Upper lobe of left lung (tissue), 6 donors: ENCODE results near the gene LIMD2. TPM values are rescaled to one million over a fixed set of nuclear protein-coding genes. Genes with fewer than 3 reads are reported as not detected.
"Not testable (repeated sequence)": the region's sequence is repeated elsewhere in the genome, so short reads cannot be mapped to it uniquely, and the experiment has no call there.

Experiments used
- ATAC-seq, 2 donors: fragments of 200-7000 bp; cut with Tn5 transposase; one replicate each; pipeline ENCODE4 v1.9.1; 2022; ENCODE audit warnings: mild to moderate bottlenecking in 2 of 2, moderate library complexity in 2 of 2; ENCODE audit not compliant: low FRiP score in 2 of 2
- DNase-seq, 2 donors: peaks; one replicate each; pipeline ENCODE4 v3.0.0-alpha.2; 2019 to 2020
- H3K27ac ChIP-seq, 4 donors: fragments of 200-600 bp; sonication (generic); one replicate each; pipeline ENCODE4 v1.5.1; 2016 to 2019
- H3K27me3 ChIP-seq, 4 donors: fragments of 200-600 bp; sonication (generic); one replicate each; pipeline ENCODE4 v1.5.1; 2017 to 2019
- H3K36me3 ChIP-seq, 4 donors: fragments of 200-600 bp; sonication (generic); one replicate each; pipeline ENCODE4 v1.5.1; 2016 to 2019
- H3K4me1 ChIP-seq, 4 donors: fragments of 200-600 bp; sonication (generic); one replicate each; pipeline ENCODE4 v1.5.1; 2018 to 2019
- H3K4me3 ChIP-seq, 4 donors: fragments of 200-600 bp; sonication (generic); one replicate each; pipeline ENCODE4 v1.5.1; 2017 to 2019; ENCODE audit warnings: mild to moderate bottlenecking in 2 of 4, moderate library complexity in 1 of 4
- H3K9me3 ChIP-seq, 4 donors: fragments of 200-600 bp; sonication (generic); one replicate each; pipeline ENCODE4 v1.5.1; 2018 to 2019
- EP300 ChIP-seq, 4 donors: sonication (generic); formaldehyde crosslinking; IDR thresholded peaks; one replicate each; pipeline ENCODE4 v1.5.1; 2017; ENCODE audit warnings: antibody characterized with exemption in 4 of 4, control low read depth in 2 of 4
- POLR2A ChIP-seq, 4 donors: fragments of 450-650 bp; IDR thresholded peaks; one replicate each; pipeline ENCODE4 v1.5.1; 2016 to 2017; ENCODE audit warnings: antibody characterized with exemption in 4 of 4, mild to moderate bottlenecking in 2 of 4
- POLR2AphosphoS5 ChIP-seq, 2 donors: sonication (generic); formaldehyde crosslinking; IDR thresholded peaks; one replicate each; pipeline ENCODE4 v1.5.1; 2017; ENCODE audit warnings: antibody characterized with exemption in 2 of 2
- WGBS, 2 donors: methylation state at CpG; one replicate each; pipeline ENCODE4 v1.1.5; 2017 to 2018; 5-methylcytosine and 5-hydroxymethylcytosine counted together
- total RNA-seq, 6 donors: library from RNA; depleted of rRNA in 4 of 6; stranded (reverse); fragments of >200 nt in 4 of 6; gene quantifications; one replicate each; pipeline versions ENCODE4 v1.1.0 to v1.2.1, GENCODE V29; 2016 to 2021
- TF ChIP-seq, protein P1 (sequence below), 6 experiments: fragments of 450-650 bp in 4 of 6; fragments of 200-600 bp in 2 of 6; sonication (generic) in 2 of 6; IDR thresholded peaks; one replicate each; pipeline ENCODE4 v1.5.1; 2016 to 2019; ENCODE audit warnings: antibody characterized with exemption in 6 of 6
- donor health status: DM: no; HTN: no; CAD: no; lungs with moderate emphysema.
- donor health status: DM: no; HTN: yes; CAD: no; lungs with severe emphysema.

LIMD2 gene
- total RNA-seq, 6 donors from 2014 or later, result 13.2 to 115 (median 21.6) TPM

GRCh38 chr17:63735691-63736090, 35.8 kb upstream of the LIMD2 start:
- 93 to 95% methylated on average over 8 of the region's 8 CpGs for WGBS, 2 donors
- Histone ChIP-seq H3K36me3 (no peaks in the 10 kb centered on the region), H3K4me1 (peaks cover 6 to 7% (median 7%) of the 10 kb centered on the region in 4 donors), H3K4me3 (no peak overlapping the region), H3K27me3 (no peaks in the 10 kb centered on the region), H3K27ac (no peak overlapping the region), H3K9me3 (no peaks in the 10 kb centered on the region)
- DNase-seq (no peak), ATAC-seq (no peak)
- TF ChIP-seq POLR2AphosphoS5 (IDR thresholded peaks at IDR 0.05) (no peak), POLR2A (IDR thresholded peaks at IDR 0.05) (no peak), EP300 (IDR thresholded peaks at IDR 0.05) (no peak)
- TF ChIP-seq, protein P1, sequence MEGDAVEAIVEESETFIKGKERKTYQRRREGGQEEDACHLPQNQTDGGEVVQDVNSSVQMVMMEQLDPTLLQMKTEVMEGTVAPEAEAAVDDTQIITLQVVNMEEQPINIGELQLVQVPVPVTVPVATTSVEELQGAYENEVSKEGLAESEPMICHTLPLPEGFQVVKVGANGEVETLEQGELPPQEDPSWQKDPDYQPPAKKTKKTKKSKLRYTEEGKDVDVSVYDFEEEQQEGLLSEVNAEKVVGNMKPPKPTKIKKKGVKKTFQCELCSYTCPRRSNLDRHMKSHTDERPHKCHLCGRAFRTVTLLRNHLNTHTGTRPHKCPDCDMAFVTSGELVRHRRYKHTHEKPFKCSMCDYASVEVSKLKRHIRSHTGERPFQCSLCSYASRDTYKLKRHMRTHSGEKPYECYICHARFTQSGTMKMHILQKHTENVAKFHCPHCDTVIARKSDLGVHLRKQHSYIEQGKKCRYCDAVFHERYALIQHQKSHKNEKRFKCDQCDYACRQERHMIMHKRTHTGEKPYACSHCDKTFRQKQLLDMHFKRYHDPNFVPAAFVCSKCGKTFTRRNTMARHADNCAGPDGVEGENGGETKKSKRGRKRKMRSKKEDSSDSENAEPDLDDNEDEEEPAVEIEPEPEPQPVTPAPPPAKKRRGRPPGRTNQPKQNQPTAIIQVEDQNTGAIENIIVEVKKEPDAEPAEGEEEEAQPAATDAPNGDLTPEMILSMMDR (IDR thresholded peaks at IDR 0.05), result no peak

DNA sequence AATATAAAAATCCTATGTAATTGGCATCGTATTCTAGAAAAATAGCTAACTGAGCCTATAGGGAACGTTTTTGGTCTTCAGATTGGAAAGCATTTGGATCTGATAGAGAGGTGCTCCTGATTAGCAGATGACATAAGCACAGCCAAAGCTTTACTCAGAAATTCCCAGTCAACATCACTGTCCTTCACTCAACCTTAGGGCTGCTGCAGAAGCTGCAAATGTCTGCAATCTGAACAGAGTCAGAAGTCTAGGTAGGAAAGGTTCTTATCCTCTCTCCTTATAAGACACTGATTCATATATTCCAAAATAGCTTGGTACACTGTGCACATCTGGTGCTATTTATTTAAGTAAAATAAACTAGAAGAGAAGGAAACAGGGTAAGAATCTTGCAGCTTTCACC, 22.5 kb upstream of the LIMD2 start:
- H3K27me3 ChIP-seq, result no peaks in the 10 kb centered on the region
- H3K27ac ChIP-seq, result no peak overlapping the region
- no peaks in the 10 kb centered on the region for H3K9me3 ChIP-seq
- no peaks in the 10 kb centered on the region for H3K4me1 ChIP-seq
- 81 to 84% methylated on average over 2 of the region's 2 CpGs for WGBS, 2 donors
- no peak for DNase-seq
- no peak for ATAC-seq
- TF ChIP-seq POLR2AphosphoS5 (IDR thresholded peaks at IDR 0.05), result no peak
- no peak for TF ChIP-seq EP300 (IDR thresholded peaks at IDR 0.05)
- TF ChIP-seq, protein P1 (IDR thresholded peaks at IDR 0.05), result no peak
- no peak for TF ChIP-seq POLR2A (IDR thresholded peaks at IDR 0.05)
- peaks cover 0 to 33% (median 12%) of the 10 kb centered on the region in 4 donors for H3K36me3 ChIP-seq
- H3K4me3 ChIP-seq, result no peak overlapping the region

DNA sequence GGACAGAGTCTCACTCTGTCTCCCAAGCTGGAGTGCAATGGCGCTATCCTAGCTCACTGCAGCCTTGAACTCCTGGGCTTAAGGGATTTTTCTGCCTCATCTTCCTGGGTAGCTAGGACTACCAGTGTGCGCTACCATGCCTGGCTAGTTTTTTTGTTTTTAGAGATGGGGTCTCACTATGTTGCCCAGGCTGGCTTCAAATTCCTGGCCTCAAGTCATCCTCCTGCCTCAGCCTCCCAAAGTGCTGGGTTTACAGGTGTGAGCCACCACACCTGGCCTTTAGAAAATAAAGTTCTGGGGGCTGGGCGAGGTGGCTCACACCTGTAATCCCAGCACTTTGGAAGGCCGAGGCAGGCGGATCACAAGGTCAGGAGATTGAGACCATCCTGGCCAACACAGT, 20.3 kb upstream of the LIMD2 start:
- H3K9me3 ChIP-seq, H3K27me3 ChIP-seq: not testable (repeated sequence)
- WGBS, 2 donors, result 95 to 100% methylated on average over 3 to 5 of the region's 5 CpGs

GRCh38 chr17:63718988-63719387, 19.1 kb upstream of the LIMD2 start:
- H3K36me3 ChIP-seq, result peaks cover 0 to 20% (median 5%) of the 10 kb centered on the region in 4 donors
- ATAC-seq (no peak), DNase-seq (no peak)
- H3K4me3 ChIP-seq, result no peak overlapping the region
- H3K27me3 ChIP-seq, result no peaks in the 10 kb centered on the region
- no peaks in the 10 kb centered on the region for H3K9me3 ChIP-seq
- H3K4me1 ChIP-seq, result no peaks in the 10 kb centered on the region
- 87 to 88% methylated on average over 5 of the region's 5 CpGs for WGBS, 2 donors
- TF ChIP-seq, protein P1 (IDR thresholded peaks at IDR 0.05), result no peak
- TF ChIP-seq POLR2A (IDR thresholded peaks at IDR 0.05) (no peak), POLR2AphosphoS5 (IDR thresholded peaks at IDR 0.05) (no peak), EP300 (IDR thresholded peaks at IDR 0.05) (no peak)
- no peak overlapping the region for H3K27ac ChIP-seq

More for the DNA sequence above, 20.3 kb upstream of the LIMD2 start:
- not testable (repeated sequence) for ATAC-seq, DNase-seq, H3K4me1 ChIP-seq, H3K4me3 ChIP-seq, H3K27ac ChIP-seq
- peaks cover 0 to 19% (median 7%) of the 10 kb centered on the region in 4 donors for H3K36me3 ChIP-seq

DNA sequence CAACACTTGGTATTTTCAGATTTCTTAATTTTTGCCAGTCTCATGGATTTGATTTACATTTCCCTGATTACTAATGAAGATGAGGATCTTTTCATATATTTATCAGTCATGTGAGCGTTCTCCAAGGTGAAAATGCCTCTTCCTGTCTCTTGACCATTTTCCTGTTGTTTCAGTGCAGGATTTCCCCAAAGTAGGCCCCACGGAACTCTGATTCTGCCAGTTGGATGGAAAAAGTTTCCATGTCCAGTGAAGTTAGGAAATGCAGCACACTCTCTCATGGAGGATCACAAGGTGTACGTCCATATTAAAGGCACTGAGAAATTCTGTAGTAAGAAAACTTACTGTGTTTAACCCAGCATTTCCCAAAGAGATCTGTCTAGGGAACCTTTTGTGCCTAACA, 16.5 kb upstream of the LIMD2 start:
- 91% methylated on average over 3 of the region's 3 CpGs for WGBS, 2 donors
- Histone ChIP-seq H3K4me1 (no peaks in the 10 kb centered on the region), H3K36me3 (peaks cover 0 to 42% (median 26%) of the 10 kb centered on the region in 4 donors), H3K27ac (no peak overlapping the region), H3K9me3 (no peaks in the 10 kb centered on the region), H3K27me3 (no peaks in the 10 kb centered on the region), H3K4me3 (no peak overlapping the region)
- ATAC-seq (no peak), DNase-seq (no peak)
- TF ChIP-seq, protein P1 (IDR thresholded peaks at IDR 0.05), result no peak
- TF ChIP-seq POLR2A (IDR thresholded peaks at IDR 0.05) (no peak), POLR2AphosphoS5 (IDR thresholded peaks at IDR 0.05) (no peak)
